Suprapubic skin (tissue), 3 donors: ENCODE data around the gene DRD1.

Source experiments
- CTCF ChIP-seq, 2 donors: fragments of 200-600 bp in 1 of 2; fragments of 450-650 bp in 1 of 2; sonication (generic) in 1 of 2; IDR thresholded peaks; one replicate each; pipeline ENCODE4 v1.5.1; 2016 to 2019; ENCODE audit warnings: antibody characterized with exemption in 2 of 2, mild to moderate bottlenecking in 1 of 2, moderate library complexity in 1 of 2
- EP300 ChIP-seq: sonication (generic); formaldehyde crosslinking; IDR thresholded peaks from one replicate; pipeline ENCODE4 v1.6.1; 2017; ENCODE audit warnings: antibody characterized with exemption
- POLR2A ChIP-seq, 2 donors: fragments of 450-650 bp; IDR thresholded peaks; one replicate each; pipeline ENCODE4 v1.6.1; 2017; ENCODE audit warnings: antibody characterized with exemption in 2 of 2, mild to moderate bottlenecking in 2 of 2, moderate library complexity in 2 of 2

- TF ChIP-seq CTCF (IDR thresholded peaks at IDR 0.05) (no peak), POLR2A (IDR thresholded peaks at IDR 0.05) (no peak), EP300 (no peak)
Observed at GRCh38 chr5:175484829-175485228, 40.8 kb upstream of the DRD1 start.
